Panc1 (cell line): ENCODE results near the gene TMEM212. TPM values are rescaled to one million over a fixed set of nuclear protein-coding genes. Genes with fewer than 3 reads are reported as not detected.
A peak's percentile ranks its signal among the peaks of the same experiment; 100 is the strongest.

Experiments
- ATAC-seq: fragments of 200-7000 bp; cut with Tn5 transposase; 2 replicates; pipeline ENCODE4 v1.9.1; 2020; ENCODE audit warnings: mild to moderate bottlenecking, moderate library complexity
- BruUV-seq: library from RNA; stranded (reverse); fragments of 400-500 nt; replicated peaks from 2 replicates; lab custom pipeline; 2021; lab: Mats Ljungman, UMichigan
- CTCF ChIA-PET: fragments of 300-600 bp; sonication (Branson Sonifier 250); formaldehyde crosslinking; loops from one replicate; lab custom pipeline; 2022; ENCODE audit warnings: antibody characterized with exemption; lab: Charles Lee
- POLR2A ChIA-PET: fragments of 300-600 bp; sonication (Branson Sonifier 250); formaldehyde crosslinking; loops from one replicate; lab custom pipeline; 2022; ENCODE audit warnings: antibody characterized with exemption; lab: Charles Lee
- DNase-seq: peaks from one replicate; pipeline ENCODE4 v3.0.0-alpha.2; 2010; ENCODE audit warnings: low read depth, low spot score
- H3K27ac ChIP-seq: 2 replicates; pipeline ENCODE4 v1.5.1; 2011; ENCODE audit warnings: mild to moderate bottlenecking, low read length, inconsistent platforms
- H3K27me3 ChIP-seq: fragments of 200-500 bp; sonication (Bioruptor generic); 2 replicates; pipeline ENCODE4 v1.6.0; 2014; ENCODE audit warnings: low read length, inconsistent platforms; ENCODE audit not compliant: control insufficient read depth, insufficient read depth
- H3K36me3 ChIP-seq: fragments of 200-500 bp; sonication (Bioruptor generic); 2 replicates; pipeline ENCODE4 v1.5.1; 2014; ENCODE audit warnings: inconsistent platforms, mild to moderate bottlenecking, low read length, moderate library complexity; ENCODE audit not compliant: control insufficient read depth, insufficient read depth
- H3K4me1 ChIP-seq: 2 replicates; pipeline ENCODE4 v1.5.1; 2011; ENCODE audit warnings: inconsistent platforms, mild to moderate bottlenecking, low read length, moderate library complexity; ENCODE audit not compliant: control insufficient read depth, insufficient read depth
- H3K4me3 ChIP-seq, 2 experiments: 2 replicates each; pipeline ENCODE4 v1.5.1; 2011 to 2012; ENCODE audit warnings: low read depth in 2 of 2, low read length in 2 of 2, mild to moderate bottlenecking in 2 of 2, inconsistent platforms in 1 of 2, moderate library complexity in 1 of 2
- H3K9me3 ChIP-seq: fragments of 200-500 bp; sonication (Bioruptor generic); 2 replicates; pipeline ENCODE4 v1.5.1; 2014; ENCODE audit warnings: low read depth, mild to moderate bottlenecking, inconsistent platforms, low read length, moderate library complexity; ENCODE audit not compliant: control insufficient read depth, insufficient read depth
- CTCF ChIP-seq: fragments of 450-650 bp; IDR thresholded peaks from 2 replicates; pipeline ENCODE4 v1.5.1; 2017; ENCODE audit warnings: mild to moderate bottlenecking
- POLR2AphosphoS5 ChIP-seq: IDR thresholded peaks from 2 replicates; pipeline ENCODE4 v1.6.1; 2012; ENCODE audit warnings: mild to moderate bottlenecking, low read depth, low read length, moderate library complexity
- REST ChIP-seq, 2 experiments: IDR thresholded peaks; 2 replicates each; pipeline ENCODE4 v1.6.1; 2011 to 2012; ENCODE audit warnings: low read depth in 2 of 2, control low read depth in 1 of 2, low read length in 1 of 2, mild to moderate bottlenecking in 1 of 2, moderate library complexity in 1 of 2; ENCODE audit not compliant: insufficient read depth in 1 of 2
- SIN3A ChIP-seq: IDR thresholded peaks from 2 replicates; pipeline ENCODE4 v1.6.1; 2012; ENCODE audit warnings: low read depth, mild to moderate bottlenecking, low read length, moderate library complexity, borderline replicate concordance; ENCODE audit not compliant: insufficient read depth
- TCF7L2 ChIP-seq: IDR thresholded peaks from 2 replicates; pipeline ENCODE4 v1.6.1; 2011; ENCODE audit warnings: mild to moderate bottlenecking, low read depth, low read length, inconsistent platforms
- in situ Hi-C: cut with HindIII; loops from 2 replicates; pipeline ENCODE4 v1.10.0; 2016; ENCODE audit warnings: low sequenced_read_pairs, low pct_unique_long_range_greater_than_20kb
- intact Hi-C: fragments of 100-400 bp; cut with micrococcal nuclease; formaldehyde crosslinking; loops from one replicate; pipeline ENCODE4 v1.10.0; 2022; ENCODE audit not compliant: unreplicated experiment
- total RNA-seq: library from RNA; stranded (reverse); gene quantifications from one replicate; pipeline ENCODE4 v1.2.1, GENCODE V29; 2021; ENCODE audit not compliant: unreplicated experiment

The TMEM212 gene
- total RNA-seq, 1 experiment from 2014 or later = not detected

- Histone ChIP-seq H3K27me3 (no peaks in the 10 kb centered on the region), H3K9me3 (no peaks in the 10 kb centered on the region), H3K27ac (no peak overlapping the region), H3K4me3 (no peak overlapping the region), H3K4me1 (no peaks in the 10 kb centered on the region), H3K36me3 (no peaks in the 10 kb centered on the region)
- intact Hi-C loops (no loop called here), in situ Hi-C loops (no loop called here)
- TF ChIP-seq POLR2AphosphoS5 (no peak), CTCF (peak; percentile 77), REST (IDR thresholded peaks at IDR 0.05; ENCODE audit: insufficient read depth in 1 of 2, low read depth in 2 of 2, low read length in 1 of 2) (no peak), TCF7L2 (no peak), SIN3A (no peak)
- no peak for ATAC-seq
- DNase-seq = no peak
- BruUV-seq = no TSS peak
- ChIA-PET POLR2A (no interaction called here), CTCF (interaction anchor here (0.6 to 0.8 kb wide), 2 partner anchors 12 to 28 kb away, joined by 3 read pairs; no protein-coding TSS in a partner anchor)
Measured at GRCh38 chr3:171867981-171868380, 24.8 kb downstream of the TMEM212 start.

GRCh38 chr3:171871392-171872274, 28.5 kb downstream of the TMEM212 start:
- CTCF ChIA-PET = no interaction called here

More at GRCh38 chr3:171871392-171872274, 28.5 kb downstream of the TMEM212 start:
- Histone ChIP-seq H3K9me3 (no peaks in the 10 kb centered on the region), H3K27ac (no peak overlapping the region), H3K27me3 (no peaks in the 10 kb centered on the region; the same call in 1 of the 2 replicates), H3K4me3 (no peak overlapping the region), H3K36me3 (no peaks in the 10 kb centered on the region), H3K4me1 (no peaks in the 10 kb centered on the region)
- intact Hi-C loops = no loop called here
- POLR2A ChIA-PET = no interaction called here
- no TSS peak for BruUV-seq
- DNase-seq (no peak), ATAC-seq (no peak)
- no peak for TF ChIP-seq POLR2AphosphoS5
- TF ChIP-seq TCF7L2 = no peak
- TF ChIP-seq REST (IDR thresholded peaks at IDR 0.05; ENCODE audit: insufficient read depth in 1 of 2, low read depth in 2 of 2, low read length in 1 of 2) = no peak
- TF ChIP-seq SIN3A = no peak
- TF ChIP-seq CTCF = no peak
- in situ Hi-C loops = no loop called here
